Brain microvascular endothelial cell (primary cell): ENCODE measurements around the gene EDA.

Source experiments
- DNase-seq: peaks from one replicate; pipeline ENCODE4 v3.0.0-alpha.2; 2020
- H3K27ac ChIP-seq: fragments of 250-450 bp; sonication (Bioruptor Pico); 2 replicates; pipeline ENCODE4 v1.5.1; 2020; ENCODE audit warnings: mild to moderate bottlenecking, moderate library complexity
- H3K27me3 ChIP-seq: fragments of 250-450 bp; sonication (Bioruptor Pico); replicated peaks from 2 replicates; pipeline ENCODE4 v1.5.1; 2020; ENCODE audit warnings: mild to moderate bottlenecking
- H3K36me3 ChIP-seq: fragments of 250-450 bp; sonication (Bioruptor Pico); replicated peaks from 2 replicates; pipeline ENCODE4 v1.5.1; 2020; ENCODE audit warnings: mild to moderate bottlenecking
- H3K4me3 ChIP-seq: 2 replicates; pipeline ENCODE4 v1.5.1; 2011; ENCODE audit warnings: low read depth, mild to moderate bottlenecking, control low read depth, low read length, moderate library complexity
- CTCF ChIP-seq: IDR thresholded peaks from 2 replicates; pipeline ENCODE4 v1.5.1; 2011; ENCODE audit warnings: low read depth, mild to moderate bottlenecking, moderate library complexity, low read length, control low read depth, inconsistent platforms; ENCODE audit errors: missing control alignments
- in situ Hi-C: cut with HindIII; loops from 2 replicates; pipeline ENCODE4 v1.10.0; 2017; ENCODE audit warnings: low sequenced_read_pairs, low pct_ligation_motif_present

EDA gene

GRCh38 chrX:70062961-70063550 is 447.1 kb downstream of the EDA start:
- Histone ChIP-seq H3K4me3 (no peak overlapping the region), H3K27me3 (no peaks in the 10 kb centered on the region), H3K36me3 (no peaks in the 10 kb centered on the region), H3K27ac (no peak overlapping the region)
- in situ Hi-C loops: no loop called here
- TF ChIP-seq CTCF: no peak
- DNase-seq: no peak

GRCh38 chrX:70066646-70067045 is 450.7 kb downstream of the EDA start:
- Histone ChIP-seq H3K27me3 (no peaks in the 10 kb centered on the region), H3K36me3 (no peaks in the 10 kb centered on the region), H3K4me3 (no peak overlapping the region), H3K27ac (no peak overlapping the region)
- in situ Hi-C loops: no loop called here
- TF ChIP-seq CTCF: no peak
- no peak for DNase-seq

GRCh38 chrX:70079297-70079696 is 463.4 kb downstream of the EDA start:
- DNase-seq: no peak
- Histone ChIP-seq H3K27me3 (no peaks in the 10 kb centered on the region), H3K27ac (no peak overlapping the region), H3K36me3 (no peaks in the 10 kb centered on the region), H3K4me3 (no peak overlapping the region)
- TF ChIP-seq CTCF: no peak
- in situ Hi-C loops: no loop called here

DNA sequence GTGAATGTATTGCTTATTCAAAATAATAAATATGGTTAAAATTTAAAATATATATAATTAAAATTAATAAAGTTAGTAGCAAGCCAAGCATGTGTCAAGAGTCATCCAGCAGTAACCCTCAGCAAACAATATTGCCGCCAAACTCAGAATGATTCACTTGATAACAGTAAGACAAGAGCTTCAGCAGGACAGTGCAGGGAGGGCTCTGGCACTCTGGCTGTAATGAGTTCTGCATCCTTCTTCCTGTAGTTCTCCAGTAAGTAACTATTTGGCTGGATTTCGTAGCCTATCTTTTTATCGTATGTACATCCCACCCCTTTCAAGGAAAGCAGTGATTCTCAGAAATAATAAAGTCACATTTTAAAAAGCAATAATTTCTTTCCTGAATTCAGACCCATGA is 464.0 kb downstream of the EDA start:
- Histone ChIP-seq H3K4me3 (no peak overlapping the region), H3K36me3 (no peaks in the 10 kb centered on the region), H3K27me3 (no peaks in the 10 kb centered on the region), H3K27ac (no peak overlapping the region)
- no peak for DNase-seq
- in situ Hi-C loops: no loop called here
- no peak for TF ChIP-seq CTCF

DNA sequence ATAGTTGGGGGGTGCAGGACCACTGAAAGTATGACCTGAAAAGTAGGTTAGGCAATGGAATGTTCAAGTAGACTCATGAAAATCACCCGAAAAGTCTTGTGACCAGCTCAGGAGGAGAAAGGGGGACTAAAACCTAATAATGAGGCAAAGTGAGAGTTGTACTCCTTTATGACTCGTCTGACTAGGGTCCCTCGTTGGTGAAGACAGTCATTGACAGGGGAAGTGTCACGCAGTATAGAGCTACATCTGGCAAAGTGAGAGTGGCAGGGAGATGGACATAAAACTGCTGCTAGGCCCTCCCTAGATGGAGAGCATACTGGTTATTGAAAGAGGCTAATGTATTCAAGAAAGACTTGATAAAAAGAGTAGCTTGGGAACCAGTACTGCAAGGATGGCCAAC is 466.8 kb downstream of the EDA start:
- H3K27ac ChIP-seq: no peak overlapping the region
- in situ Hi-C loops: no loop called here
- no peak for DNase-seq
- H3K27me3 ChIP-seq: no peaks in the 10 kb centered on the region
- H3K4me3 ChIP-seq: no peak overlapping the region
- H3K36me3 ChIP-seq: no peaks in the 10 kb centered on the region
- no peak for TF ChIP-seq CTCF

- DNase-seq: no peak
- Histone ChIP-seq H3K27ac (no peak overlapping the region), H3K36me3 (no peaks in the 10 kb centered on the region), H3K4me3 (no peak overlapping the region), H3K27me3 (no peaks in the 10 kb centered on the region)
- TF ChIP-seq CTCF: no peak
- in situ Hi-C loops: no loop called here
Observed at GRCh38 chrX:70084592-70085240, 468.8 kb downstream of the EDA start.
